ENCODE measurements around the gene DAO. TPM values are rescaled to one million over a fixed set of nuclear protein-coding genes. Genes with fewer than 3 reads are reported as not detected.

The DAO gene
- total RNA-seq, 1 donor from 2014 or later: 0.41 TPM

GRCh38 chr12:108916336-108916735 lies 36.4 kb downstream of the DAO start:
- no peak for DNase-seq (ENCODE audit: low spot score)
- Mint-ChIP-seq H3K27ac (ENCODE audit: unreplicated experiment) (no peak overlapping the region), H3K36me3 (ENCODE audit: low read depth, unreplicated experiment) (no peaks in the 10 kb centered on the region), H3K4me3 (ENCODE audit: unreplicated experiment) (no peak overlapping the region), H3K9me3 (ENCODE audit: unreplicated experiment) (no peaks in the 10 kb centered on the region), H3K27me3 (ENCODE audit: unreplicated experiment) (peaks cover 2% of the 10 kb centered on the region), H3K4me1 (ENCODE audit: unreplicated experiment) (no peaks in the 10 kb centered on the region)
- TF ChIP-seq CTCF (IDR thresholded peaks at IDR 0.05; ENCODE audit: unreplicated experiment): no peak

GRCh38 chr12:108918206-108918605 lies 38.3 kb downstream of the DAO start:
- Mint-ChIP-seq H3K4me3 (ENCODE audit: unreplicated experiment) (no peak overlapping the region), H3K9me3 (ENCODE audit: unreplicated experiment) (no peaks in the 10 kb centered on the region), H3K27ac (ENCODE audit: unreplicated experiment) (no peak overlapping the region), H3K36me3 (ENCODE audit: low read depth, unreplicated experiment) (no peaks in the 10 kb centered on the region), H3K4me1 (ENCODE audit: unreplicated experiment) (no peaks in the 10 kb centered on the region), H3K27me3 (ENCODE audit: unreplicated experiment) (peaks cover 2% of the 10 kb centered on the region)
- no peak for DNase-seq (ENCODE audit: low spot score)
- TF ChIP-seq CTCF (IDR thresholded peaks at IDR 0.05; ENCODE audit: unreplicated experiment): no peak

GRCh38 chr12:108918960-108919642 lies 39.2 kb downstream of the DAO start:
- no peak for TF ChIP-seq CTCF (IDR thresholded peaks at IDR 0.05; ENCODE audit: unreplicated experiment)
- Mint-ChIP-seq H3K4me3 (ENCODE audit: unreplicated experiment) (no peak overlapping the region), H3K9me3 (ENCODE audit: unreplicated experiment) (no peaks in the 10 kb centered on the region), H3K4me1 (ENCODE audit: unreplicated experiment) (no peaks in the 10 kb centered on the region), H3K27ac (ENCODE audit: unreplicated experiment) (no peak overlapping the region), H3K27me3 (ENCODE audit: unreplicated experiment) (peaks cover 2% of the 10 kb centered on the region), H3K36me3 (ENCODE audit: low read depth, unreplicated experiment) (no peaks in the 10 kb centered on the region)
- no peak for DNase-seq (ENCODE audit: low spot score)

- Mint-ChIP-seq H3K36me3 (ENCODE audit: low read depth, unreplicated experiment) (no peaks in the 10 kb centered on the region), H3K9me3 (ENCODE audit: unreplicated experiment) (no peaks in the 10 kb centered on the region), H3K27ac (ENCODE audit: unreplicated experiment) (no peak overlapping the region), H3K27me3 (ENCODE audit: unreplicated experiment) (peaks cover 2% of the 10 kb centered on the region), H3K4me3 (ENCODE audit: unreplicated experiment) (no peak overlapping the region), H3K4me1 (ENCODE audit: unreplicated experiment) (no peaks in the 10 kb centered on the region)
- no peak for DNase-seq (ENCODE audit: low spot score)
- no peak for TF ChIP-seq CTCF (IDR thresholded peaks at IDR 0.05; ENCODE audit: unreplicated experiment)
Measured at GRCh38 chr12:108921946-108922345, 42.1 kb downstream of the DAO start.

- Mint-ChIP-seq H3K27ac (ENCODE audit: unreplicated experiment) (no peak overlapping the region), H3K27me3 (ENCODE audit: unreplicated experiment) (peaks cover 2% of the 10 kb centered on the region), H3K36me3 (ENCODE audit: low read depth, unreplicated experiment) (no peaks in the 10 kb centered on the region), H3K9me3 (ENCODE audit: unreplicated experiment) (no peaks in the 10 kb centered on the region), H3K4me3 (ENCODE audit: unreplicated experiment) (no peak overlapping the region), H3K4me1 (ENCODE audit: unreplicated experiment) (no peaks in the 10 kb centered on the region)
- DNase-seq (ENCODE audit: low spot score): no peak
- TF ChIP-seq CTCF (IDR thresholded peaks at IDR 0.05; ENCODE audit: unreplicated experiment): no peak
Measured at GRCh38 chr12:108922918-108923317, 43.0 kb downstream of the DAO start.

All from endothelial cell (in vitro differentiated cells).